K562 (cell line): ENCODE measurements around the gene CLUH. TPM values are rescaled to one million over a fixed set of nuclear protein-coding genes. Genes with fewer than 3 reads are reported as not detected.

Experiments
- CEBPB ChIP-seq: fragments of 450-650 bp; IDR thresholded peaks from 2 replicates; pipeline ENCODE4 v1.6.1; 2016; ENCODE audit warnings: missing genetic modification characterization, missing compliant biosample characterization
- KAT8 ChIP-seq: fragments of 450-650 bp; IDR thresholded peaks from 2 replicates; pipeline ENCODE4 v1.6.1; 2016; ENCODE audit warnings: low read depth, mild to moderate bottlenecking
- SMC3 ChIP-seq: conservative IDR thresholded peaks from 2 replicates; pipeline ENCODE4 v1.6.1; 2011; ENCODE audit warnings: low read depth, low read length, improper control_type of control experiment; ENCODE audit not compliant: insufficient read depth
- ZNF124 ChIP-seq: sonication (generic); formaldehyde crosslinking; IDR thresholded peaks from 2 replicates; pipeline ENCODE4 v1.8.1; 2022; ENCODE audit warnings: missing genetic modification reagents
- ZNF75A ChIP-seq: fragments of 450-650 bp; formaldehyde crosslinking; IDR thresholded peaks from 2 replicates; pipeline ENCODE4 v1.4.0; 2020; ENCODE audit warnings: mild to moderate bottlenecking
- polyA plus RNA-seq, 8 experiments: library from polyadenylated mRNA; depleted of rRNA in 4 of 8; stranded (reverse) in 5 of 8; unstranded in 3 of 8; fragments of >200 nt; fragmentation: Nextera tagmentation in 2 of 8; fragmentation: Illumina TruSeq in 1 of 8; extraction: Ambion mirVana in 2 of 8; extraction: Trizol in 1 of 8; gene quantifications; 2 replicates each; pipeline versions ENCODE4 v1.2.1 to v1.2.3, GENCODE V29; 2011 to 2014; ENCODE audit warnings: inconsistent platforms in 1 of 8, missing spikeins in 1 of 8
- total RNA-seq, 7 experiments: library from RNA; depleted of rRNA in 6 of 7; stranded (reverse); fragments of >200 nt in 6 of 7; fragmentation: Illumina TruSeq in 2 of 7; extraction: Trizol in 2 of 7; gene quantifications; 2 replicates each; pipeline versions ENCODE4 v1.2.1 to v1.2.3, GENCODE V29; 2011 to 2021; ENCODE audit warnings: low replicate concordance in 1 of 7
- TF ChIP-seq, protein P1 (sequence below), 2 experiments: fragments of 450-650 bp in 1 of 2; sonication (generic) in 1 of 2; formaldehyde crosslinking; conservative IDR thresholded peaks; 2 replicates each; pipeline versions ENCODE4 v1.4.0 to v1.8.1; 2020 to 2022; ENCODE audit warnings: mild to moderate bottlenecking in 1 of 2, missing genetic modification reagents in 1 of 2
- TF ChIP-seq, protein P2 (sequence below), 3 experiments: fragments of 200-800 bp in 1 of 3; fragments of 250-450 bp in 1 of 3; fragments of 450-650 bp in 1 of 3; sonication (Bioruptor Pico) in 1 of 3; sonication (Bioruptor generic) in 1 of 3; formaldehyde crosslinking in 1 of 3; IDR thresholded peaks; 2 replicates each; pipeline versions ENCODE4 v1.6.1 to v1.8.0; 2016 to 2022; ENCODE audit warnings: mild to moderate bottlenecking in 2 of 3, missing genetic modification characterization in 2 of 3, missing compliant biosample characterization in 1 of 3, moderate library complexity in 1 of 3

Gene CLUH
- total and polyA plus RNA-seq, 9 of the 15 experiments (the other 6 are each of a cell fraction or from before 2014, with no cell fraction given), result 0.21 to 140 (median 33.2) TPM

DNA sequence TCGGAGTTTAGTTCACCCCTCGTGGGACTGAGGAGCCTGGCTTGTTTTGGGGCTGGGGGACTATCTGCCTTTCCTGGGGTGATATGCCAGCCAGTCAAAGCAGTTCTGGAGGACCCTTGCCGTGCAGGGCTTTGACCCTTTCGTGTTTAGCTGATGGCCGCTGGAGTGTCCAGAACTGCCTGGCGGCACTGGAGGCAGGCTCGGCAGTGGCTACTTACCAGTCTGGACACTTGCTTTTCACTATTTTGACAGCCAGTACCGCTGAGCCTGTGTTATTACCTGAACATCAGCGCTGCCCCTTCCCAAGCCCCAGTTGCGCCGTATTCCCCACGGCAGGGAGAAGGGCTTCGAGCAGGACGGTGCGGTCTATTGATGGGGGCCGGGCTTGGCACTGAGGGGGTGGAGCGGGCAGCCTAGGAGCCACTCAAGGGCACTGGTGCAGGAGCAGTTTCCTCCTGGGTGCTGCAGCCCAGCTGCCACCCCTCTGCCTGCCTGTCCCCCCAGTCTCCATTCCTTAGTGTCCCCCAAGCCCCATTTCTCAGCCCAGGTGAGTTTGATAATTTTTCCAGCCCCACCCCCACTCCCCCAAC lies 19.3 kb upstream of the CLUH start (continued):
- TF ChIP-seq, protein P1, sequence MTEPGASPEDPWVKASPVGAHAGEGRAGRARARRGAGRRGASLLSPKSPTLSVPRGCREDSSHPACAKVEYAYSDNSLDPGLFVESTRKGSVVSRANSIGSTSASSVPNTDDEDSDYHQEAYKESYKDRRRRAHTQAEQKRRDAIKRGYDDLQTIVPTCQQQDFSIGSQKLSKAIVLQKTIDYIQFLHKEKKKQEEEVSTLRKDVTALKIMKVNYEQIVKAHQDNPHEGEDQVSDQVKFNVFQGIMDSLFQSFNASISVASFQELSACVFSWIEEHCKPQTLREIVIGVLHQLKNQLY (CRISPR knock-in tag; conservative IDR thresholded peaks at IDR 0.05), result no peak
- TF ChIP-seq SMC3 (no peak), ZNF124 (CRISPR knock-in tag) (no peak), KAT8 (no peak), ZNF75A (no peak), CEBPB (tag) (no peak)
- TF ChIP-seq, protein P2, sequence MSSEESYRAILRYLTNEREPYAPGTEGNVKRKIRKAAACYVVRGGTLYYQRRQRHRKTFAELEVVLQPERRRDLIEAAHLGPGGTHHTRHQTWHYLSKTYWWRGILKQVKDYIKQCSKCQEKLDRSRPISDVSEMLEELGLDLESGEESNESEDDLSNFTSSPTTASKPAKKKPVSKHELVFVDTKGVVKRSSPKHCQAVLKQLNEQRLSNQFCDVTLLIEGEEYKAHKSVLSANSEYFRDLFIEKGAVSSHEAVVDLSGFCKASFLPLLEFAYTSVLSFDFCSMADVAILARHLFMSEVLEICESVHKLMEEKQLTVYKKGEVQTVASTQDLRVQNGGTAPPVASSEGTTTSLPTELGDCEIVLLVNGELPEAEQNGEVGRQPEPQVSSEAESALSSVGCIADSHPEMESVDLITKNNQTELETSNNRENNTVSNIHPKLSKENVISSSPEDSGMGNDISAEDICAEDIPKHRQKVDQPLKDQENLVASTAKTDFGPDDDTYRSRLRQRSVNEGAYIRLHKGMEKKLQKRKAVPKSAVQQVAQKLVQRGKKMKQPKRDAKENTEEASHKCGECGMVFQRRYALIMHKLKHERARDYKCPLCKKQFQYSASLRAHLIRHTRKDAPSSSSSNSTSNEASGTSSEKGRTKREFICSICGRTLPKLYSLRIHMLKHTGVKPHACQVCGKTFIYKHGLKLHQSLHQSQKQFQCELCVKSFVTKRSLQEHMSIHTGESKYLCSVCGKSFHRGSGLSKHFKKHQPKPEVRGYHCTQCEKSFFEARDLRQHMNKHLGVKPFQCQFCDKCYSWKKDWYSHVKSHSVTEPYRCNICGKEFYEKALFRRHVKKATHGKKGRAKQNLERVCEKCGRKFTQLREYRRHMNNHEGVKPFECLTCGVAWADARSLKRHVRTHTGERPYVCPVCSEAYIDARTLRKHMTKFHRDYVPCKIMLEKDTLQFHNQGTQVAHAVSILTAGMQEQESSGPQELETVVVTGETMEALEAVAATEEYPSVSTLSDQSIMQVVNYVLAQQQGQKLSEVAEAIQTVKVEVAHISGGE (CRISPR knock-in tag; IDR thresholded peaks at IDR 0.05), result no peak
